ENCODE measurements around the gene G2E3.

Gene G2E3

GRCh38 chr14:30657606-30658163, 98.7 kb downstream of the G2E3 start:
- no peak for DNase-seq

- no peak for DNase-seq
These were observed 99.7 kb downstream of the G2E3 start for GRCh38 chr14:30658645-30659044.

GRCh38 chr14:30669594-30669993, 110.6 kb downstream of the G2E3 start:
- DNase-seq, result no peak
